Spleen (tissue), 7 donors: ENCODE results near the gene KIF6.

ENCODE experiments used
- CTCF ChIP-seq, 11 experiments: fragments of 200-600 bp in 7 of 11; fragments of 450-650 bp in 4 of 11; sonication (generic) in 4 of 11; IDR thresholded peaks in 8 of 11; conservative IDR thresholded peaks in 3 of 11; 1 replicate in 7 of 11; 2 replicates in 4 of 11; pipeline versions ENCODE4 v1.4.0 to v1.8.0; 2016 to 2021; ENCODE audit warnings: antibody characterized with exemption in 11 of 11, inconsistent platforms in 4 of 11, mild to moderate bottlenecking in 1 of 11
- POLR2A ChIP-seq, 3 donors: fragments of 450-650 bp; IDR thresholded peaks; one replicate each; pipeline ENCODE4 v1.5.1; 2017; ENCODE audit warnings: antibody characterized with exemption in 3 of 3, mild to moderate bottlenecking in 1 of 3
- POLR2AphosphoS5 ChIP-seq, 3 donors: sonication (generic); formaldehyde crosslinking; IDR thresholded peaks; one replicate each; pipeline ENCODE4 v1.5.1; 2017; ENCODE audit warnings: antibody characterized with exemption in 3 of 3
- donor health status: DM: no; HTN: no; CAD: no; lungs with moderate emphysema.
- donor health status: DM: no; HTN: no; CAD: no.
- donor health status: DM: no; HTN: no; CAD: no.

GRCh38 chr6:39599973-39600372, 125.2 kb downstream of the KIF6 start:
- no peak for TF ChIP-seq CTCF (IDR thresholded peaks at IDR 0.05 in 8 of 11, conservative IDR thresholded peaks at IDR 0.05 in 3 of 11)
- TF ChIP-seq POLR2A (IDR thresholded peaks at IDR 0.05), result no peak
- TF ChIP-seq POLR2AphosphoS5 (IDR thresholded peaks at IDR 0.05), result no peak
